Fibroblast of villous mesenchyme (primary cell): ENCODE results near the gene KIF20B. TPM values are rescaled to one million over a fixed set of nuclear protein-coding genes. Genes with fewer than 3 reads are reported as not detected.

Experiments
- DNase-seq: peaks from one replicate; pipeline ENCODE4 v3.0.0-alpha.2; 2010; ENCODE audit warnings: low read depth
- H3K4me3 ChIP-seq: 2 replicates; pipeline ENCODE4 v1.5.1; 2011; ENCODE audit warnings: low read depth, mild to moderate bottlenecking, low read length
- CTCF ChIP-seq: IDR thresholded peaks from 2 replicates; pipeline ENCODE4 v1.5.1; 2012; ENCODE audit warnings: low read depth, mild to moderate bottlenecking, low read length; ENCODE audit not compliant: insufficient read depth
- total RNA-seq: library from RNA; depleted of rRNA; stranded (reverse); fragments of >200 nt; gene quantifications from 2 replicates; pipeline ENCODE4 v1.2.3, GENCODE V29; 2012

KIF20B gene
- total RNA-seq, 1 donor = 19.9 TPM

- TF ChIP-seq CTCF = no peak
- no peak for DNase-seq
- H3K4me3 ChIP-seq = no peak overlapping the region
Measured at GRCh38 chr10:89668386-89669071, 32.9 kb upstream of the KIF20B start.

- no peak for TF ChIP-seq CTCF
- no peak for DNase-seq
- H3K4me3 ChIP-seq = no peak overlapping the region
Measured at GRCh38 chr10:89669985-89670384, 31.4 kb upstream of the KIF20B start.

- TF ChIP-seq CTCF = no peak
- no peak for DNase-seq
- H3K4me3 ChIP-seq = no peak overlapping the region
Measured at GRCh38 chr10:89670926-89671325, 30.5 kb upstream of the KIF20B start.

- H3K4me3 ChIP-seq = no peak overlapping the region
- no peak for DNase-seq
- TF ChIP-seq CTCF = no peak
Measured at GRCh38 chr10:89677341-89677740, 24.0 kb upstream of the KIF20B start.

- TF ChIP-seq CTCF = no peak
- no peak overlapping the region for H3K4me3 ChIP-seq
- no peak for DNase-seq
Measured at GRCh38 chr10:89679986-89680385, 21.4 kb upstream of the KIF20B start.

GRCh38 chr10:89683883-89684282, 17.5 kb upstream of the KIF20B start:
- TF ChIP-seq CTCF = no peak
- no peak for DNase-seq
- H3K4me3 ChIP-seq = no peak overlapping the region

- DNase-seq = no peak
- no peak for TF ChIP-seq CTCF
- H3K4me3 ChIP-seq = no peak overlapping the region
Measured at GRCh38 chr10:89684604-89685003, 16.8 kb upstream of the KIF20B start.
